Mammary epithelial cell (primary cell): ENCODE data around the gene CSMD2.

Source experiments
- CTCF ChIP-seq, 2 donors: IDR thresholded peaks in 1 of 2; conservative IDR thresholded peaks in 1 of 2; 2 replicates each; pipeline ENCODE4 v1.5.1; 2011 to 2012; ENCODE audit warnings: inconsistent platforms in 2 of 2, low read length in 2 of 2, mild to moderate bottlenecking in 2 of 2, control low read depth in 1 of 2, low read depth in 1 of 2; ENCODE audit not compliant: insufficient read depth in 1 of 2; ENCODE audit errors: extremely low read depth in 1 of 2
- EZH2 ChIP-seq: IDR thresholded peaks from 2 replicates; pipeline ENCODE4 v1.6.1; 2012; ENCODE audit warnings: low read length, inconsistent platforms, borderline replicate concordance

GRCh38 chr1:34025675-34026074 lies 139.4 kb downstream of the CSMD2 start:
- no peak for TF ChIP-seq CTCF (conservative IDR thresholded peaks at IDR 0.05 in 1 of 2, IDR thresholded peaks at IDR 0.05 in 1 of 2; ENCODE audit: extremely low read depth in 1 of 2, insufficient read depth in 1 of 2, low read depth in 1 of 2, low read length in 2 of 2)
- no peak for TF ChIP-seq EZH2
